ENCODE results near the gene GABRG3.

The GABRG3 gene

DNA sequence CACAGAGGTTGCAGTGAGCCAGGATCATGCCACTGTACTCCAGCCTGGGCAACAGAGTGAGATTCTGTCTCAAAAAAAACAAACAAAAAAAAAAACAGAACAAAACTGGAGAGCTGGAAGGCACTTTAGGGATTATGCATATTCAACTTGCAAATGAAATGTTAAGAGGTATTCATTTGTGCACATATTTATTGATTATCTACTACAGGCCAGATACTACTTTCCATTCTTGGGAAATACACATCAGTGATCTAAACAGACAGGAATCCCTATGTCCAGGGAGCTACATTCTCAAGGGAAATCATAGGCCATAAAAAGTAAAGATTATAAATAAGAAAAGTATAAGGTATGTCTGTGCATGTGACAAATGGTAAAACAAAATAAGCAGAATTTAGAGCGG lies 322.6 kb downstream of the GABRG3 start:
- DNase-seq (ENCODE audit: low read depth), result no peak
- TF ChIP-seq, protein P1, sequence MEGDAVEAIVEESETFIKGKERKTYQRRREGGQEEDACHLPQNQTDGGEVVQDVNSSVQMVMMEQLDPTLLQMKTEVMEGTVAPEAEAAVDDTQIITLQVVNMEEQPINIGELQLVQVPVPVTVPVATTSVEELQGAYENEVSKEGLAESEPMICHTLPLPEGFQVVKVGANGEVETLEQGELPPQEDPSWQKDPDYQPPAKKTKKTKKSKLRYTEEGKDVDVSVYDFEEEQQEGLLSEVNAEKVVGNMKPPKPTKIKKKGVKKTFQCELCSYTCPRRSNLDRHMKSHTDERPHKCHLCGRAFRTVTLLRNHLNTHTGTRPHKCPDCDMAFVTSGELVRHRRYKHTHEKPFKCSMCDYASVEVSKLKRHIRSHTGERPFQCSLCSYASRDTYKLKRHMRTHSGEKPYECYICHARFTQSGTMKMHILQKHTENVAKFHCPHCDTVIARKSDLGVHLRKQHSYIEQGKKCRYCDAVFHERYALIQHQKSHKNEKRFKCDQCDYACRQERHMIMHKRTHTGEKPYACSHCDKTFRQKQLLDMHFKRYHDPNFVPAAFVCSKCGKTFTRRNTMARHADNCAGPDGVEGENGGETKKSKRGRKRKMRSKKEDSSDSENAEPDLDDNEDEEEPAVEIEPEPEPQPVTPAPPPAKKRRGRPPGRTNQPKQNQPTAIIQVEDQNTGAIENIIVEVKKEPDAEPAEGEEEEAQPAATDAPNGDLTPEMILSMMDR (IDR thresholded peaks at IDR 0.05; ENCODE audit: insufficient read depth, low read depth, low read length, missing control alignments), result no peak
- no peak overlapping the region for H3K4me3 ChIP-seq (ENCODE audit: low read depth, low read length)

DNA sequence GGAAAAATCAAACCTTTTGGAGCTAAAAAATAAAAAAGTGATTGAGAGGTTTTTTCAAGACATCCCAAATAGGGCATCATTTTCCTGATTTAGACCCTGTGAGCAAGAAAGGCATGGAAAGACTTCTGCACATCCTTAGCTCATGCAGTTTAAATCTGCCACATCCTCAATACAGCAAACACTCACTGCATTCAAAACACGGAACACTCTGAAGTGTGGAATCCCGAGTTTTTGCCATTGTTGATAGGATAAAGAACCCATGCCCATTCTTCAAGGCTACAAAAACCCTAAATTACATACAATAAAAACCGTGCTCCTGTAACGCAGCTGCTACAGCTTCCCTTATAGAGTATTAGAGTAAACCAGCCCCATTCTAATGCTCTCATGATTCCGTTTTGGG lies 346.8 kb downstream of the GABRG3 start:
- no peak for DNase-seq (ENCODE audit: low read depth)
- no peak overlapping the region for H3K4me3 ChIP-seq (ENCODE audit: low read depth, low read length)
- TF ChIP-seq, protein P1 (IDR thresholded peaks at IDR 0.05; ENCODE audit: insufficient read depth, low read depth, low read length, missing control alignments), result no peak

DNA sequence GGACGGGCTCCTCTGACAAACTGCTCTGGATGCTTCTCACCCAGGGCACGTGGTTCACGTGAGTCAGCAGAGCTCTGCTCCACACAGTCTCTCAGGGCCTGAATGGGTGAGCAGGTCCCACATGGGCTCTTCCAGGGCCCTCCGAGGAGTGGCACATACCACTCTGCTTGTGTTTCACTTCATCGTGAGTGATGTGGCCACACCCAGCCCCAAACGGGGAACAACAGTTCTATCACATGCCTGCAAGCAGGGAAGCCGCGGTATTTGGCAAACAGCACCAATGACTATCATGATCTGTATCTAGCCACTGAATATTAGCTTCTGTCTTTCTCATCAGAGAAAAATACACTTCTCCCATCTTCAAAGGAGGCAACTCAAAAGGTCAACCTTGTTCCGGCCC lies 352.8 kb downstream of the GABRG3 start:
- TF ChIP-seq, protein P1 (IDR thresholded peaks at IDR 0.05; ENCODE audit: insufficient read depth, low read depth, low read length, missing control alignments), result no peak
- no peak for DNase-seq (ENCODE audit: low read depth)
- no peak overlapping the region for H3K4me3 ChIP-seq (ENCODE audit: low read depth, low read length)

DNA sequence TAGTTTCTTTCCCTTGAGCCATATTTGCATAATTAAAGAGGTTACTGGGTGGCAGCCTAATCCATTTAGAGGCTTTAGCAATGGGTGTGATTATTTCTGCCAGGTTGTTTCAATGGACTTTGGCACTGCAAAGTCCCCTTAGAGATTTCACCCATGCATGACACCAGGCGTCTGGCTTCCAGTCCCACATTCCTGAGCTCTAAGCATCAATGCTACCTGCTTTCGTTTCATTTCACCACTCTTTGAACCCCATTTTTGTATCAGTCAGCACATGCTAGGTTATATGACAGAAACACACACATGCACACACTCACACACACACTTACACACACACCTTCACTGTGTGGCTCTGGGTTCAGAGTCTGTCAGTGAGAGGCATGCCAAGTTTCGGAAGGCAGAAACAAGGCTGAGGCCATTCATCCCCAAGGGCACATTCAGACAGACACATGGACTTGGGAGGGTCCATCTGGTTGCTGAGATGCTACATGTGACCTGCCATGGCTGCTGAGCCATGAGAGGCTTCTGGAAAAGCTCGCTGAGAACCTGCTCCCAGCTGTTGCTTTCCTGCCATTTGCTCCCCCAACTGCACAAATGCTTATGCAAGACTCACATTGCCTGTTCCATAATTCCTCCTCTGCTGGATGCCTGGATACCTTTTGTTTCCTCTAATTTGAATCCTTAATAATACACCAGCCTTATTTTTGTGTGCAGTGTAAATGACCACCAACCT lies 354.1 kb downstream of the GABRG3 start:
- no peak for DNase-seq (ENCODE audit: low read depth)
- TF ChIP-seq, protein P1 (IDR thresholded peaks at IDR 0.05; ENCODE audit: insufficient read depth, low read depth, low read length, missing control alignments), result no peak
- no peak overlapping the region for H3K4me3 ChIP-seq (ENCODE audit: low read depth, low read length)

DNA sequence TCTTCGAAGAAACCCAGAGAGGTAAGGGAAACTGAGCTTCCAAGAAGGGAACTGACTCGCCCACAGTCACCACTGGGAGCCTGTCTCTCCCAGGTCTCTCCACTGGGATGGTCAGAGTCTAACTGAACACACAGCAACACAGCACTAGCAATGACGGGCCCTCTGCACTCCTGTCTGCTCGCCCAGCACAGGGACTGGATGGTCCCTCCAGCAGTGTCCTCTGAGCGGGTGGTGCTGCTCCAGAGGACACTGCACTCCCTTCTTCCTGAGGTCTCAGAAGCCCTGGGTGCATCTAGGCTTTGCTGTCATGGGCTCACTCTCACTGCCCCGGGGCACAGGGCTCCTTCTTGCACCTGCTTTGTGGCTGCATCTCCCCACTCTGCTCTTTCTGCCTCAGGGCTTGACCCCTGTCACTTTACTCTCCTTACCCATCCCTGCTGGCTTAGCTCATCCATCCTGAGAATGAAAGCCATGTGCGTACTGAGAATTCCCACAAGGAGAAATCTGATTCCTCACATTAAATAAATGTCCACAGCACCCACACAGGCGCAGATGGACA lies 356.6 kb downstream of the GABRG3 start:
- no peak for DNase-seq (ENCODE audit: low read depth)
- TF ChIP-seq, protein P1 (IDR thresholded peaks at IDR 0.05; ENCODE audit: insufficient read depth, low read depth, low read length, missing control alignments), result no peak

DNA sequence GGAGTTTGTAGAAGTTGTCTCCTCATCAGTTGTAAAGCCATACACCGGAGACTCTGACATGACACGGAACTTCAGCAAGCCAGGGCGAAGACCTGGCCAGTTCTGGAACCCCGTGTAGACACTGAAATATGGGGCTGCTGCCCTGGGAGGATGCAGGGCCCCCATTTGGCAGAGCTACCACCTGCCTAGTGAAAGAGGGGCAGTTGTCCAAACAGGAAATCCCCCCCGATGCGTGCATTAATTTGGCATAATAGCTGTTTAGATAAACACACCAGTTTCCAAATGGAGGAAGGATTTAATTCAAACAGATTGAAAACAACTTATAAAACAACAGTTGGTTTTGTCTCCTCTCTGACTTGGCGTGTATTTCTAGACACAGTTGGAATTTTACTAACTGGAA lies 357.2 kb downstream of the GABRG3 start:
- no peak for DNase-seq (ENCODE audit: low read depth)
- TF ChIP-seq, protein P1 (IDR thresholded peaks at IDR 0.05; ENCODE audit: insufficient read depth, low read depth, low read length, missing control alignments), result no peak

More for the DNA sequence above, 356.6 kb downstream of the GABRG3 start:
- H3K4me3 ChIP-seq (ENCODE audit: low read depth, low read length), result no peak overlapping the region

DNA sequence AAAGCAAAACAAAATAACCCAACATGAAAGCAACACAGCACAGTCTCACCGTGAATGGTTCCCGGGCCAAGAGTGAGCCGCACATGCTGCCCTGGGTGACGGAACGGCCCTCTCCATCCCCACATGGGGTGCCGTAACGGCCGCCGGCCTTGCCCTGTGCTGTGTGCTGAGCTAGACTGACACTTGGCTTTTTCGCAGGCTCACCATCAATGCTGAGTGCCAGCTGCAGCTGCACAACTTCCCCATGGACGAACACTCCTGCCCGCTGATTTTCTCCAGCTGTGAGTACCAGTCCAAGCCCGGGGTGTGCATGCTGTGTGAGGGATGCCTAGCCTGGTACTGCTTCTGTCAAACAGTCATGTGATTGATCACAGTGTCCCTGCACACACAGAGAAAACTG lies 357.6 kb downstream of the GABRG3 start:
- no peak for DNase-seq (ENCODE audit: low read depth)
- H3K4me3 ChIP-seq (ENCODE audit: low read depth, low read length), result no peak overlapping the region
- TF ChIP-seq, protein P1 (IDR thresholded peaks at IDR 0.05; ENCODE audit: insufficient read depth, low read depth, low read length, missing control alignments), result no peak

More for the DNA sequence above, 357.2 kb downstream of the GABRG3 start:
- no peak overlapping the region for H3K4me3 ChIP-seq (ENCODE audit: low read depth, low read length)

All from GM12865 (cell line).